NCI-H2227 treated with DMSO at 0.1 percent for 48 hours (cell line): ENCODE data around the gene SUN1.

Experiments used
- DNase-seq: peaks from one replicate; lab custom pipeline; 2025; lab: John Stamatoyannopoulos, UW

The SUN1 gene

GRCh38 chr7:877312-878232, 45.3 kb downstream of the SUN1 start:
- no peak for DNase-seq

- no peak for DNase-seq
Observed at GRCh38 chr7:879093-879492, 46.8 kb downstream of the SUN1 start.

GRCh38 chr7:879706-880105, 47.4 kb downstream of the SUN1 start:
- no peak for DNase-seq

- no peak for DNase-seq
Observed at GRCh38 chr7:880450-880849, 48.2 kb downstream of the SUN1 start.

- DNase-seq, result no peak
Observed at GRCh38 chr7:881441-882234, 49.4 kb downstream of the SUN1 start.

GRCh38 chr7:882336-883035, 50.2 kb downstream of the SUN1 start:
- no peak for DNase-seq

GRCh38 chr7:883055-884021, 51.1 kb downstream of the SUN1 start:
- DNase-seq, result no peak

GRCh38 chr7:884191-885003, 52.1 kb downstream of the SUN1 start:
- no peak for DNase-seq

GRCh38 chr7:885261-885892, 53.1 kb downstream of the SUN1 start:
- no peak for DNase-seq

GRCh38 chr7:885893-886625, 53.8 kb downstream of the SUN1 start:
- no peak for DNase-seq

- DNase-seq, result no peak
Observed at GRCh38 chr7:886626-887487, 54.6 kb downstream of the SUN1 start.

- DNase-seq, result no peak
Observed at GRCh38 chr7:887488-887820, 55.2 kb downstream of the SUN1 start.

- DNase-seq, result no peak
Observed at GRCh38 chr7:888081-889024, 56.1 kb downstream of the SUN1 start.

- no peak for DNase-seq
Observed at GRCh38 chr7:889025-889390, 56.7 kb downstream of the SUN1 start.

GRCh38 chr7:889391-889790, 57.1 kb downstream of the SUN1 start:
- no peak for DNase-seq

- DNase-seq, result no peak
Observed at GRCh38 chr7:890868-891267, 58.6 kb downstream of the SUN1 start.

- no peak for DNase-seq
Observed at GRCh38 chr7:891291-891690, 59.0 kb downstream of the SUN1 start.
